Endothelial cell of umbilical vein (primary cell): ENCODE measurements around the gene DVL1. TPM values are rescaled to one million over a fixed set of nuclear protein-coding genes. Genes with fewer than 3 reads are reported as not detected.
A peak's percentile ranks its signal among the peaks of the same experiment; 100 is the strongest.

ENCODE experiments used
- BruUV-seq: library from RNA; stranded (reverse); fragments of 400-500 nt; replicated peaks from 2 replicates; lab custom pipeline; 2021; lab: Mats Ljungman, UMichigan
- CTCF ChIA-PET: fragments of 300-600, 350-600 bp; sonication (Branson Sonifier 250); formaldehyde crosslinking; loops from one replicate; lab custom pipeline; 2021; ENCODE audit warnings: antibody characterized with exemption, inconsistent platforms; lab: Charles Lee
- POLR2A ChIA-PET: fragments of 300-600, 350-600 bp; sonication (Branson Sonifier 250); formaldehyde crosslinking; loops from one replicate; lab custom pipeline; 2021; ENCODE audit warnings: antibody characterized with exemption, inconsistent platforms; lab: Charles Lee
- DNase-seq: peaks from one replicate; pipeline ENCODE4 v3.0.0-alpha.2; 2011; ENCODE audit warnings: low read depth, low spot score
- FAIRE-seq: peaks from 2 replicates; lab custom pipeline; 2011; peaks lifted over from hg19 to GRCh38; lab: Jason Lieb, UNC
- H2AFZ ChIP-seq: 2 replicates; pipeline ENCODE4 v1.6.0; 2012; ENCODE audit warnings: low read depth, low read length, control low read depth, inconsistent platforms
- H3K27ac ChIP-seq: 2 replicates; pipeline ENCODE4 v1.5.1; 2011; ENCODE audit warnings: low read depth, mild to moderate bottlenecking, control low read depth, low read length, moderate library complexity; ENCODE audit not compliant: insufficient read depth
- H3K27me3 ChIP-seq, 2 experiments: 2 replicates each; pipeline versions ENCODE4 v1.6.0 to v1.6.1; 2011; ENCODE audit warnings: low read length in 2 of 2, mixed read lengths in 1 of 2; ENCODE audit not compliant: control insufficient read depth in 2 of 2, insufficient read depth in 2 of 2
- H3K36me3 ChIP-seq, 2 experiments: 2 replicates in 1 of 2; 3 replicates in 1 of 2; pipeline ENCODE4 v1.5.1; 2011; ENCODE audit warnings: low read length in 2 of 2, mild to moderate bottlenecking in 1 of 2, moderate library complexity in 1 of 2; ENCODE audit not compliant: control insufficient read depth in 2 of 2, insufficient read depth in 2 of 2; ENCODE audit errors: extremely low read depth in 1 of 2
- H3K4me1 ChIP-seq: 3 replicates; pipeline ENCODE4 v1.5.1; 2011; ENCODE audit warnings: mild to moderate bottlenecking, low read length; ENCODE audit not compliant: control insufficient read depth, insufficient read depth; ENCODE audit errors: extremely low read depth
- H3K4me2 ChIP-seq: 2 replicates; pipeline ENCODE4 v1.6.1; 2011; ENCODE audit warnings: low read length, control low read depth, mixed read lengths; ENCODE audit not compliant: insufficient read depth
- H3K4me3 ChIP-seq, 3 experiments: fragments of 200-600 bp in 1 of 3; sonication (generic), shearing (Covaris generic) in 1 of 3; replicated peaks in 1 of 3; 2 replicates each; pipeline ENCODE4 v1.5.1; 2011 to 2016; ENCODE audit warnings: control low read depth in 3 of 3, low read length in 3 of 3, mild to moderate bottlenecking in 2 of 3, inconsistent platforms in 1 of 3, low read depth in 1 of 3, moderate library complexity in 1 of 3; ENCODE audit not compliant: insufficient read depth in 1 of 3
- H3K79me2 ChIP-seq: 2 replicates; pipeline ENCODE4 v1.6.0; 2012; ENCODE audit warnings: low read length, inconsistent platforms; ENCODE audit not compliant: control insufficient read depth, insufficient read depth
- H3K9ac ChIP-seq: replicated peaks from 2 replicates; pipeline ENCODE3; 2011; ENCODE audit warnings: low read length, control low read depth; ENCODE audit not compliant: insufficient read depth; ENCODE audit errors: extremely low read depth
- H3K9me1 ChIP-seq: replicated peaks from 3 replicates; pipeline ENCODE4 v1.6.0; 2011; ENCODE audit warnings: mild to moderate bottlenecking, low read length; ENCODE audit not compliant: control insufficient read depth, insufficient read depth; ENCODE audit errors: extremely low read depth
- H3K9me3 ChIP-seq: replicated peaks from 2 replicates; pipeline ENCODE4 v1.5.1; 2012; ENCODE audit warnings: low read length, inconsistent platforms; ENCODE audit not compliant: control insufficient read depth, insufficient read depth
- H4K20me1 ChIP-seq: replicated peaks from 2 replicates; pipeline ENCODE3; 2011; ENCODE audit warnings: mild to moderate bottlenecking, low read length; ENCODE audit not compliant: control insufficient read depth, insufficient read depth; ENCODE audit errors: extremely low read depth
- JUN ChIP-seq: IDR thresholded peaks from 2 replicates; pipeline ENCODE4 v1.6.1; 2011; ENCODE audit warnings: borderline replicate concordance, low read depth; ENCODE audit not compliant: insufficient read length, insufficient read depth
- POLR2AphosphoS5 ChIP-seq: IDR thresholded peaks from 2 replicates; pipeline ENCODE4 v1.6.1; 2012; ENCODE audit warnings: low read depth, mild to moderate bottlenecking, control low read depth, low read length, moderate library complexity; ENCODE audit not compliant: insufficient read depth
- dilution Hi-C: fragments of 300-500 bp; cut with MboI; formaldehyde crosslinking; loops from one replicate; pipeline ENCODE4 v1.15.0; 2019; ENCODE audit warnings: low sequenced_read_pairs; ENCODE audit not compliant: extremely low pct_ligation_motif_present
- intact Hi-C: fragments of 100-400 bp; cut with micrococcal nuclease; formaldehyde crosslinking; loops from one replicate; pipeline ENCODE4 v1.10.0; 2022
- polyA plus RNA-seq, 4 experiments: library from polyadenylated mRNA; depleted of rRNA in 3 of 4; stranded (reverse) in 3 of 4; unstranded in 1 of 4; fragments of >200 nt; gene quantifications; 2 replicates each; pipeline versions ENCODE4 v1.2.1 to v1.2.3, GENCODE V29; 2011 to 2012; ENCODE audit warnings: missing spikeins in 1 of 4
- total RNA-seq: library from RNA; stranded (reverse); gene quantifications from 2 replicates; pipeline ENCODE4 v1.2.3, GENCODE V29; 2021
- TF ChIP-seq, protein P1 (sequence below): IDR thresholded peaks from 2 replicates; pipeline ENCODE4 v1.6.1; 2011; ENCODE audit not compliant: insufficient read depth, insufficient read length
- TF ChIP-seq, protein P2 (sequence below), 2 donors: IDR thresholded peaks; 1 replicate in 1 of 2; 2 replicates in 1 of 2; pipeline ENCODE4 v1.5.1; 2011; ENCODE audit warnings: low read length in 2 of 2, mild to moderate bottlenecking in 2 of 2, moderate library complexity in 2 of 2, control low read depth in 1 of 2, inconsistent platforms in 1 of 2, low read depth in 1 of 2; ENCODE audit not compliant: insufficient read depth in 1 of 2; ENCODE audit errors: extremely low read depth in 1 of 2

The DVL1 gene
- total and polyA plus RNA-seq, 2 donors (not counting 3 experiments of a cell fraction or from before 2014, with no cell fraction given), result 26.8 to 36.5 TPM

DNA sequence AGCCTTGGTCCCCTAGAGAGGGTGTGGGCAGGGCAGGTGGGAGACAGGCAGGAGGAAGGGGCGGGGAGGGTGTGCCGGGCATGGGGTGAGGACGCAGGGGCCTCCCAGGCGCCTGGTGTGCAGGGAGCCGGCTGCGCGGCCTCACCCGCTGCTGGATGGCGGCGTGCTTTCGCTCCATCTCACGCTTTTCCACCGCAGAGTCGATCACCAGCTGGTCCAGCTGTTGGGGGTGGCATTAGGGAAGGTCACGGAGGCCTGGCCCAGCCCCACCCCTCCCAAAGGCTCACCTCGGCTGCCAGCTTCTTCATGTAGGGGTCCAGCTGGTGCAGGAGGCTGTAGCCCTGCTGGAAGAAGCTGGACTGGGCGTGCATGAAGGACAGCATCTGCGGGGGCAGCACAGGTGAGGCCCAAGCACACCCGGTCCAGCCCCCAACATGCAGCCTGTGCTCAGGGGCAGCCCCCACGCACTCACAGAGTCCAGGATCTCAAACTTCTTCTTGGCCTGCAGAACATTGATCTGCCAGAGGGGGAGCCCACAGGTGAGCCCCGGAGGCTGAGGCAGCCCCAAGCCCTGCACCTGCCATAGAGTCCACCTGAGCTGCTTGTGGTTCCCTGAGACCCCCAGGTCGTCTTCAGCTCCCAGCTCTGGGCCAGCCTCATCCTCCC is 49.4 kb downstream of the DVL1 start:
- BruUV-seq, result no TSS peak
- Histone ChIP-seq H3K36me3 (no peaks in the 10 kb centered on the region), H3K4me3 (no peak overlapping the region), H3K9me1 (no peaks in the 10 kb centered on the region), H2AFZ (no peak overlapping the region), H3K9me3 (no peaks in the 10 kb centered on the region), H3K9ac (no peak overlapping the region), H3K27ac (no peak overlapping the region), H4K20me1 (no peaks in the 10 kb centered on the region), H3K27me3 (no peaks in the 10 kb centered on the region), H3K4me1 (no peaks in the 10 kb centered on the region), H3K4me2 (no peak overlapping the region), H3K79me2 (no peaks in the 10 kb centered on the region)
- DNase-seq (no peak), FAIRE-seq (no peak)
- CTCF ChIA-PET, result no interaction called here
- dilution Hi-C loops, result no loop called here
- POLR2A ChIA-PET, result no interaction called here
- TF ChIP-seq POLR2AphosphoS5 (no peak), JUN (no peak)
- TF ChIP-seq, protein P1, sequence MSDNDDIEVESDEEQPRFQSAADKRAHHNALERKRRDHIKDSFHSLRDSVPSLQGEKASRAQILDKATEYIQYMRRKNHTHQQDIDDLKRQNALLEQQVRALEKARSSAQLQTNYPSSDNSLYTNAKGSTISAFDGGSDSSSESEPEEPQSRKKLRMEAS, result no peak
- TF ChIP-seq, protein P2, sequence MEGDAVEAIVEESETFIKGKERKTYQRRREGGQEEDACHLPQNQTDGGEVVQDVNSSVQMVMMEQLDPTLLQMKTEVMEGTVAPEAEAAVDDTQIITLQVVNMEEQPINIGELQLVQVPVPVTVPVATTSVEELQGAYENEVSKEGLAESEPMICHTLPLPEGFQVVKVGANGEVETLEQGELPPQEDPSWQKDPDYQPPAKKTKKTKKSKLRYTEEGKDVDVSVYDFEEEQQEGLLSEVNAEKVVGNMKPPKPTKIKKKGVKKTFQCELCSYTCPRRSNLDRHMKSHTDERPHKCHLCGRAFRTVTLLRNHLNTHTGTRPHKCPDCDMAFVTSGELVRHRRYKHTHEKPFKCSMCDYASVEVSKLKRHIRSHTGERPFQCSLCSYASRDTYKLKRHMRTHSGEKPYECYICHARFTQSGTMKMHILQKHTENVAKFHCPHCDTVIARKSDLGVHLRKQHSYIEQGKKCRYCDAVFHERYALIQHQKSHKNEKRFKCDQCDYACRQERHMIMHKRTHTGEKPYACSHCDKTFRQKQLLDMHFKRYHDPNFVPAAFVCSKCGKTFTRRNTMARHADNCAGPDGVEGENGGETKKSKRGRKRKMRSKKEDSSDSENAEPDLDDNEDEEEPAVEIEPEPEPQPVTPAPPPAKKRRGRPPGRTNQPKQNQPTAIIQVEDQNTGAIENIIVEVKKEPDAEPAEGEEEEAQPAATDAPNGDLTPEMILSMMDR (IDR thresholded peaks at IDR 0.05; ENCODE audit: extremely low read depth in 1 of 2, insufficient read depth in 1 of 2, low read depth in 1 of 2, low read length in 2 of 2), result peak in 1 of 2 donors; percentile 20
- intact Hi-C loops, result no loop called here
